Measurements from ENCODE around the gene ADRA2B. TPM values are rescaled to one million over a fixed set of nuclear protein-coding genes. Genes with fewer than 3 reads are reported as not detected.

ADRA2B gene
- total RNA-seq, 2 donors from 2014 or later = 3.5 to 4.5 TPM

DNA sequence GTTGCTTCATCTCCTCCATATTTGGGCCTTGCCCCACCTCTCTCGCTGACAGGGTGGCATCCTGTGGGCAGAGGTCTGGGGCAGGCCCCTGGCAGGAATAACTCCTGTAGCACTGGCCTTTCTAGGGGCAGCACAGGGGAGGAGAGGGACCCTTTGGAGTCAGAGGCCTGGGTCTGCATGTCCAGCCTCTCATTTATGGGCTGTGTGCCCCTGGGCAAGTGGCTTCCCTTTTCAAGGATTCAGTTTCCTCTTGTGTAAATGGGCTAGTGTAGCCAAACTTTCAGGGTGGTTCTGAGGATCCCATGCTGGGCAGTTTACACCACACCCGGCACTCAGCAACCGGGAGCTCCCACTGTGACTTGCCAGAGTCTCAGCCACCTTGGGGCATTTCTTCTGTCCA lies 23.4 kb downstream of the ADRA2B start:
- no peak for TF ChIP-seq CTCF (IDR thresholded peaks at IDR 0.05)
- Histone ChIP-seq H3K36me3 (no peaks in the 10 kb centered on the region), H3K27me3 (replicated peaks; ENCODE audit: insufficient read depth) (no peaks in the 10 kb centered on the region), H3K4me3 (no peak overlapping the region), H3K27ac (no peak overlapping the region), H3K4me1 (ENCODE audit: control insufficient read depth in 1 of 2, low read depth in 2 of 2) (peaks cover 0 to 1% of the 10 kb centered on the region in 2 donors), H3K9me3 (no peaks in the 10 kb centered on the region)
- no peak for ATAC-seq (ENCODE audit: insufficient number of reproducible peaks, low FRiP score, low read depth)
- DNase-seq (ENCODE audit: low spot score) = no peak

- Histone ChIP-seq H3K36me3 (no peaks in the 10 kb centered on the region), H3K27ac (no peak overlapping the region), H3K9me3 (no peaks in the 10 kb centered on the region), H3K4me3 (no peak overlapping the region), H3K4me1 (ENCODE audit: control insufficient read depth in 1 of 2, low read depth in 2 of 2) (no peaks in the 10 kb centered on the region), H3K27me3 (replicated peaks; ENCODE audit: insufficient read depth) (no peaks in the 10 kb centered on the region)
- no peak for TF ChIP-seq CTCF (IDR thresholded peaks at IDR 0.05)
- DNase-seq (ENCODE audit: low spot score) = no peak
- no peak for ATAC-seq (ENCODE audit: insufficient number of reproducible peaks, low FRiP score, low read depth)
These were observed 23.8 kb downstream of the ADRA2B start for GRCh38 chr2:96092573-96092877.

- H3K4me3 ChIP-seq = no peak overlapping the region
- H3K4me1 ChIP-seq (ENCODE audit: control insufficient read depth in 1 of 2, low read depth in 2 of 2) = no peaks in the 10 kb centered on the region
- no peaks in the 10 kb centered on the region for H3K27me3 ChIP-seq (replicated peaks; ENCODE audit: insufficient read depth)
- no peaks in the 10 kb centered on the region for H3K36me3 ChIP-seq
- ATAC-seq (ENCODE audit: insufficient number of reproducible peaks, low FRiP score, low read depth) (no peak), DNase-seq (ENCODE audit: low spot score) (no peak)
- no peaks in the 10 kb centered on the region for H3K9me3 ChIP-seq
- no peak for TF ChIP-seq CTCF (IDR thresholded peaks at IDR 0.05)
- H3K27ac ChIP-seq = no peak overlapping the region
These were observed 24.4 kb downstream of the ADRA2B start for GRCh38 chr2:96091711-96092572.

- Histone ChIP-seq H3K4me3 (no peak overlapping the region), H3K27me3 (replicated peaks; ENCODE audit: insufficient read depth) (no peaks in the 10 kb centered on the region), H3K36me3 (no peaks in the 10 kb centered on the region), H3K4me1 (ENCODE audit: control insufficient read depth in 1 of 2, low read depth in 2 of 2) (no peaks in the 10 kb centered on the region), H3K27ac (no peak overlapping the region), H3K9me3 (no peaks in the 10 kb centered on the region)
- DNase-seq (ENCODE audit: low spot score) (no peak), ATAC-seq (ENCODE audit: insufficient number of reproducible peaks, low FRiP score, low read depth) (no peak)
- TF ChIP-seq CTCF (IDR thresholded peaks at IDR 0.05) = no peak
These were observed 25.1 kb downstream of the ADRA2B start for GRCh38 chr2:96091141-96091710.

DNA sequence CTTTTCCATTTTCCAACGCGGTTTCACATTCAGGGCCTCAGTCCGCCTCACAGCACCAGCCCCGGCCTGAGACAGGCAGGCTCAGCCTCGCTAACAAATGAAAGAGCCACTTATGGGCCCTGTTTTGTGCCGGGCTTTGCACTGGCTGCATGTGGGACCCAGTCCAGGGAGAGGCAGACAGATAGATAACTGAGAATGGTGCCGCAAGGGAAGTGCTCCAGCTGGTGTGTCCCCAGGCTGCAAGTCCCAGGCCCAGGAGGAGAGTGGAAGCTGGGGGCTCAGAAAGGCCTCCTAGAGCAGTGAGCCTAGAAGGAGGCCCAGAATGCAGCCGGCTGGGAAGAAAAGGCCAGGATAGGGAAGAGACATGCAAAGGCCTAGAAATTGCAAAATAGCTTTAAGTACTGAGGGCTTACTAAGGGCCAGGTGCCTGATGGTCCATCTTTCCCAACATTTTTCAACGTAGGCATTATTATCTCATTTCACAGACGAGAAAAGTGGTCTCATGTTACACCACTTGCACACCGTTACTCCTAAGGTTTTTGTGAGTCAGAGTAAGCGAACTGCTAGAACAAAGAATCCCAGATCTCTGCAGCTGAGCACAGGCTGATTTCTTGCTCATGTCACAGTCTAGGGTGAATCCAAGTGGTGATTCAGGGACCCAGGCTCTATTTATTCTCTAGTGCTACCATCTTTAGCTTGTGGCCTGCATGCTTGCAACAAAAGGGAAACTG lies 26.0 kb downstream of the ADRA2B start:
- Histone ChIP-seq H3K27ac (no peak overlapping the region), H3K4me1 (ENCODE audit: control insufficient read depth in 1 of 2, low read depth in 2 of 2) (no peaks in the 10 kb centered on the region), H3K36me3 (no peaks in the 10 kb centered on the region), H3K4me3 (no peak overlapping the region), H3K9me3 (no peaks in the 10 kb centered on the region), H3K27me3 (replicated peaks; ENCODE audit: insufficient read depth) (no peaks in the 10 kb centered on the region)
- ATAC-seq (ENCODE audit: insufficient number of reproducible peaks, low FRiP score, low read depth) (no peak), DNase-seq (ENCODE audit: low spot score) (no peak)
- no peak for TF ChIP-seq CTCF (IDR thresholded peaks at IDR 0.05)

Measured in thoracic aorta (tissue), 2 donors.